MCF 10A (cell line): Measurements from ENCODE around the gene KCNG2. TPM values are rescaled to one million over a fixed set of nuclear protein-coding genes. Genes with fewer than 3 reads are reported as not detected.
"Not testable (repeated sequence)": the region's sequence is repeated elsewhere in the genome, so short reads cannot be mapped to it uniquely, and the experiment has no call there.

Experiments used
- BruUV-seq: library from RNA; stranded (reverse); fragments of 400-500 nt; replicated peaks from 2 replicates; lab custom pipeline; 2021; lab: Mats Ljungman, UMichigan
- CTCF ChIA-PET: fragments of 300-600 bp; sonication (Branson Sonifier 250); formaldehyde crosslinking; extraction: SDS; loops from one replicate; lab custom pipeline; 2021; ENCODE audit warnings: antibody characterized with exemption, inconsistent platforms; lab: Yijun Ruan, JAX
- POLR2A ChIA-PET: fragments of 300-600, 350-650 bp; sonication (Branson Sonifier 250); formaldehyde crosslinking; extraction: SDS; loops from one replicate; lab custom pipeline; 2020; ENCODE audit warnings: antibody characterized with exemption, inconsistent platforms; lab: Yijun Ruan, JAX
- DNase-seq: peaks from one replicate; pipeline ENCODE4 v3.0.0-alpha.2; 2018; ENCODE audit not compliant: unreplicated experiment
- H3K27ac Mint-ChIP-seq: one replicate; pipeline ENCODE4 v1.8.0; 2022; ENCODE audit warnings: mild to moderate bottlenecking, low read depth, mixed read lengths; ENCODE audit not compliant: unreplicated experiment
- H3K27me3 Mint-ChIP-seq: one replicate; pipeline ENCODE4 v1.8.0; 2022; ENCODE audit warnings: mixed read lengths; ENCODE audit not compliant: insufficient read depth, unreplicated experiment
- H3K36me3 Mint-ChIP-seq: one replicate; pipeline ENCODE4 v1.8.0; 2022; ENCODE audit warnings: mild to moderate bottlenecking, moderate library complexity, mixed read lengths; ENCODE audit not compliant: insufficient read depth, unreplicated experiment
- H3K4me1 Mint-ChIP-seq: one replicate; pipeline ENCODE4 v1.8.0; 2022; ENCODE audit warnings: mixed read lengths; ENCODE audit not compliant: insufficient read depth, unreplicated experiment
- H3K4me3 Mint-ChIP-seq: one replicate; pipeline ENCODE4 v1.8.0; 2022; ENCODE audit warnings: mild to moderate bottlenecking, moderate library complexity, mixed read lengths; ENCODE audit not compliant: unreplicated experiment
- H3K9me3 Mint-ChIP-seq: one replicate; pipeline ENCODE4 v1.8.0; 2022; ENCODE audit warnings: mixed read lengths; ENCODE audit not compliant: unreplicated experiment
- intact Hi-C: fragments of 100-400 bp; cut with micrococcal nuclease; formaldehyde crosslinking; loops from 2 replicates; pipeline ENCODE4 v1.14.1; 2022
- total RNA-seq: library from RNA; stranded (reverse); gene quantifications from 2 replicates; pipeline ENCODE4 v1.2.3, GENCODE V29; 2022
- TF ChIP-seq, protein P1 (sequence below): fragments of 200-600 bp; IDR thresholded peaks from one replicate; pipeline ENCODE4 v1.8.0; 2022; ENCODE audit warnings: antibody characterized with exemption, mild to moderate bottlenecking; ENCODE audit not compliant: unreplicated experiment

The KCNG2 gene
- total RNA-seq, 1 experiment from 2014 or later = not detected

DNA sequence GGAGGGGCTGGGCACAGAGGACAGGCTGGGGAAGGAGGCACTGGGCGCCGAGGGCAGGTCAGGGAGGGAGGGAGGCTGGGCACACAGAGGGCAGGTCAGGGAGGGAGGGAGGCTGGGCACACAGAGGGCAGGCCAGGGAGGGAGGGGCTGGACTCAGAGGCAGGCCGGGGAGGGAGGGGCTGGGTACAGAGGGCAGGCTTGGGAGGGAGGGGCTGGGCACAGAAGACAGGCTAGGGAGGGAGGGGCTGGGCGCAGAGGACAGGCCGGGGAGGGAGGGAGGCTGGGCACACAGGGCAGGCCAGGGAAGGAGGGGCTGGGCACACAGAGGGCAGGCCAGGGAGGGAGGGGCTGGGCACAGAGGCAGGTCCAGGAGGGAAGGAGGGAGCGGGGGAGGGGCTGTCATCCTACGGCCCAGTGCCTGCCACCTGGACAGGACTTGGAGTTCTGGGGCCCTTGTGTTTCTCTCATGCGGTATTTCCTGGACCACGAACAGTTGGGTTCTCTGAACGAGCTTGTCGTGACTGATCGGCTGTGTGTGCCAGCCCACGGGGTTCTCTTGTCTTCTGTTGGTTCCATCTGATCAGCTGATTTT lies 46.7 kb upstream of the KCNG2 start:
- ChIA-PET POLR2A (no interaction called here), CTCF (no interaction called here)
- no peak overlapping the region for H3K27ac Mint-ChIP-seq
- TF ChIP-seq, protein P1, sequence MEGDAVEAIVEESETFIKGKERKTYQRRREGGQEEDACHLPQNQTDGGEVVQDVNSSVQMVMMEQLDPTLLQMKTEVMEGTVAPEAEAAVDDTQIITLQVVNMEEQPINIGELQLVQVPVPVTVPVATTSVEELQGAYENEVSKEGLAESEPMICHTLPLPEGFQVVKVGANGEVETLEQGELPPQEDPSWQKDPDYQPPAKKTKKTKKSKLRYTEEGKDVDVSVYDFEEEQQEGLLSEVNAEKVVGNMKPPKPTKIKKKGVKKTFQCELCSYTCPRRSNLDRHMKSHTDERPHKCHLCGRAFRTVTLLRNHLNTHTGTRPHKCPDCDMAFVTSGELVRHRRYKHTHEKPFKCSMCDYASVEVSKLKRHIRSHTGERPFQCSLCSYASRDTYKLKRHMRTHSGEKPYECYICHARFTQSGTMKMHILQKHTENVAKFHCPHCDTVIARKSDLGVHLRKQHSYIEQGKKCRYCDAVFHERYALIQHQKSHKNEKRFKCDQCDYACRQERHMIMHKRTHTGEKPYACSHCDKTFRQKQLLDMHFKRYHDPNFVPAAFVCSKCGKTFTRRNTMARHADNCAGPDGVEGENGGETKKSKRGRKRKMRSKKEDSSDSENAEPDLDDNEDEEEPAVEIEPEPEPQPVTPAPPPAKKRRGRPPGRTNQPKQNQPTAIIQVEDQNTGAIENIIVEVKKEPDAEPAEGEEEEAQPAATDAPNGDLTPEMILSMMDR = no peak
- intact Hi-C loops = no loop called here
- no peaks in the 10 kb centered on the region for H3K9me3 Mint-ChIP-seq
- H3K4me3 Mint-ChIP-seq = no peak overlapping the region
- DNase-seq = no peak
- peaks cover 40% of the 10 kb centered on the region for H3K36me3 Mint-ChIP-seq
- BruUV-seq = no TSS peak
- H3K27me3 Mint-ChIP-seq = no peaks in the 10 kb centered on the region
- no peaks in the 10 kb centered on the region for H3K4me1 Mint-ChIP-seq

GRCh38 chr18:79751918-79752578 lies 45.7 kb upstream of the KCNG2 start:
- intact Hi-C loops, DNase-seq, BruUV-seq, H3K4me3 Mint-ChIP-seq, POLR2A ChIA-PET, H3K27ac Mint-ChIP-seq, H3K9me3 Mint-ChIP-seq, CTCF ChIA-PET, H3K27me3 Mint-ChIP-seq, H3K4me1 Mint-ChIP-seq: not testable (repeated sequence)
- peaks cover 42% of the 10 kb centered on the region for H3K36me3 Mint-ChIP-seq

- H3K27me3 Mint-ChIP-seq, DNase-seq, H3K27ac Mint-ChIP-seq, intact Hi-C loops, CTCF ChIA-PET, H3K4me1 Mint-ChIP-seq, H3K9me3 Mint-ChIP-seq, POLR2A ChIA-PET, BruUV-seq, H3K4me3 Mint-ChIP-seq: not testable (repeated sequence)
- H3K36me3 Mint-ChIP-seq = peaks cover 45% of the 10 kb centered on the region
These were observed 44.8 kb upstream of the KCNG2 start for GRCh38 chr18:79752946-79753345.

DNA sequence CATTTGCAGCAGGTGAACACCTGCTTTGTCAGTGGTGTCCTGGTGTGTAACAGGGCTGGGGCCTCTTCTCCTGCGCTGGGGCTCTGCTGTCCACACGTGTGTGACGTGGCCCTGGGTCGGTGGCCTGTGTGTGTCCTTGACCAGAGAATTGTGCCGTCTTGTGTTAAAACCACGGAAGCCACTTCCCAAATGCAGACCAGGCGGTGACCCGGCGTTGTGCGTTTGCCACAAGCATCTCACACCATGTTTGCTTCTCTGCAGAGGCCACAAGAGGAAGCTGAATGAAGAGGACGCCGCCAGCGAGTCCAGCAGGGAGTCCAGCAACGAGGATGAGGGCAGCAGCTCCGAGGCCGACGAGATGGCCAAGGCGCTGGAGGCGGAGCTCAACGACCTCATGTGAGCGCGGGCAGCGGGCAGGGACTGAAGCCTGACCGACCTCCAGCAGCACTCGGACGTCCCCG lies 44.3 kb upstream of the KCNG2 start:
- H3K36me3 Mint-ChIP-seq = peaks cover 40% of the 10 kb centered on the region
- ChIA-PET POLR2A (no interaction called here), CTCF (no interaction called here)
- no peaks in the 10 kb centered on the region for H3K9me3 Mint-ChIP-seq
- BruUV-seq = no TSS peak
- H3K4me1 Mint-ChIP-seq = no peaks in the 10 kb centered on the region
- intact Hi-C loops = no loop called here
- no peaks in the 10 kb centered on the region for H3K27me3 Mint-ChIP-seq
- TF ChIP-seq, protein P1 = no peak
- DNase-seq = no peak
- H3K4me3 Mint-ChIP-seq = no peak overlapping the region
- H3K27ac Mint-ChIP-seq = no peak overlapping the region

GRCh38 chr18:79754022-79754761 lies 43.5 kb upstream of the KCNG2 start:
- BruUV-seq = no TSS peak
- Mint-ChIP-seq H3K27ac (no peak overlapping the region), H3K36me3 (peaks cover 40% of the 10 kb centered on the region), H3K27me3 (no peaks in the 10 kb centered on the region), H3K9me3 (no peaks in the 10 kb centered on the region), H3K4me3 (no peak overlapping the region), H3K4me1 (no peaks in the 10 kb centered on the region)
- ChIA-PET CTCF (no interaction called here), POLR2A (no interaction called here)
- TF ChIP-seq, protein P1 = no peak
- intact Hi-C loops = no loop called here
- no peak for DNase-seq
